ENCODE results near the gene PLEKHG4B.
A peak's percentile ranks its signal among the peaks of the same experiment; 100 is the strongest.
"Not testable (repeated sequence)": the region's sequence is repeated elsewhere in the genome, so short reads cannot be mapped to it uniquely, and the experiment has no call there.

The PLEKHG4B gene

GRCh38 chr5:95241-95980, 3.4 kb downstream of the PLEKHG4B start:
- DNase-seq (ENCODE audit: low spot score), result no peak

GRCh38 chr5:96976-97660, 5.2 kb downstream of the PLEKHG4B start:
- no peak for DNase-seq (ENCODE audit: low spot score)

- DNase-seq (ENCODE audit: low spot score), result no peak
These were observed 7.8 kb downstream of the PLEKHG4B start for GRCh38 chr5:99815-100214.

- no peak for DNase-seq (ENCODE audit: low spot score)
These were observed 10.6 kb downstream of the PLEKHG4B start for GRCh38 chr5:102411-103043.

GRCh38 chr5:104106-104505, 12.1 kb downstream of the PLEKHG4B start:
- not testable (repeated sequence) for DNase-seq (ENCODE audit: low spot score)

- DNase-seq (ENCODE audit: low spot score), result no peak
These were observed 12.9 kb downstream of the PLEKHG4B start for GRCh38 chr5:104778-105296.

GRCh38 chr5:105504-106070, 13.6 kb downstream of the PLEKHG4B start:
- DNase-seq (ENCODE audit: low spot score), result no peak

GRCh38 chr5:106587-106986, 14.6 kb downstream of the PLEKHG4B start:
- no peak for DNase-seq (ENCODE audit: low spot score)

GRCh38 chr5:107526-107925, 15.6 kb downstream of the PLEKHG4B start:
- no peak for DNase-seq (ENCODE audit: low spot score)

- DNase-seq (ENCODE audit: low spot score), result no peak
These were observed 17.9 kb downstream of the PLEKHG4B start for GRCh38 chr5:109826-110225.

GRCh38 chr5:110270-110888, 18.4 kb downstream of the PLEKHG4B start:
- DNase-seq (ENCODE audit: low spot score), result no peak

- DNase-seq (ENCODE audit: low spot score), result no peak
These were observed 19.2 kb downstream of the PLEKHG4B start for GRCh38 chr5:111171-111570.

GRCh38 chr5:119486-120097, 27.6 kb downstream of the PLEKHG4B start:
- no peak for DNase-seq (ENCODE audit: low spot score)

- peak; percentile 4 for DNase-seq (ENCODE audit: low spot score)
These were observed 29.5 kb downstream of the PLEKHG4B start for GRCh38 chr5:121432-121831.

- DNase-seq (ENCODE audit: low spot score), result no peak
These were observed 33.8 kb downstream of the PLEKHG4B start for GRCh38 chr5:125815-126214.

GRCh38 chr5:126806-127205, 34.8 kb downstream of the PLEKHG4B start:
- DNase-seq (ENCODE audit: low spot score), result no peak

GRCh38 chr5:127886-128285, 35.9 kb downstream of the PLEKHG4B start:
- DNase-seq (ENCODE audit: low spot score), result no peak

GRCh38 chr5:128446-128845, 36.5 kb downstream of the PLEKHG4B start:
- DNase-seq (ENCODE audit: low spot score), result no peak

GRCh38 chr5:129148-129547, 37.2 kb downstream of the PLEKHG4B start:
- DNase-seq (ENCODE audit: low spot score), result no peak

GRCh38 chr5:129820-130219, 37.9 kb downstream of the PLEKHG4B start:
- no peak for DNase-seq (ENCODE audit: low spot score)

GRCh38 chr5:130601-131131, 38.7 kb downstream of the PLEKHG4B start:
- no peak for DNase-seq (ENCODE audit: low spot score)

Data from COLO829 (cell line).